Activated CD4-positive, CD25-positive, alpha-beta regulatory T cell treated with anti-CD3 and anti-CD28 coated beads, Interleukin-2, amount 50 U/mL, for 72 hours (primary cell): ENCODE measurements around the gene NFAT5.

Source experiments
- DNase-seq: peaks from one replicate; pipeline ENCODE4 v3.0.0; 2021

NFAT5 gene

GRCh38 chr16:69651217-69651616 lies 85.5 kb downstream of the NFAT5 start:
- no peak for DNase-seq

GRCh38 chr16:69654280-69654931 lies 88.6 kb downstream of the NFAT5 start:
- no peak for DNase-seq

- DNase-seq, result no peak
Measured at GRCh38 chr16:69660166-69660565, 94.4 kb downstream of the NFAT5 start.

DNA sequence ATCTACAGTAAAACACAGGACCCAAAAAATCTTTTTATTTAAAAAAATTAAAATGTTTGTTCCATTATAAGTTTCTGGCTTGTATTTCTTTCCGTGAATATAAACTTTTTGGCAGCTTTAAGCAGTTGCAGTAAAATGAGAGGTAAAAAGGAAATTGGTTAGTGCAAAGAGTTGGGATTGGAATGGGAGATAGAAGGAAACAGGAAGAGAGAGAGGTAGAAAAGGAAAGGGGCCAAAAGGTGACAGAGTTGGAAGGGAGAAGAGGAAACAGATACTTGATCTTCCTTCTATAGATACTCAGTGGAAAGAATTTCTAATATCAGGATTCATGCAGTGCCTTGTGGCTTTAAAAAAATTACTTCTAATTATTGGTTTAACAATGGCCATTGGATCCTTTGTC lies 97.1 kb downstream of the NFAT5 start:
- DNase-seq, result no peak

DNA sequence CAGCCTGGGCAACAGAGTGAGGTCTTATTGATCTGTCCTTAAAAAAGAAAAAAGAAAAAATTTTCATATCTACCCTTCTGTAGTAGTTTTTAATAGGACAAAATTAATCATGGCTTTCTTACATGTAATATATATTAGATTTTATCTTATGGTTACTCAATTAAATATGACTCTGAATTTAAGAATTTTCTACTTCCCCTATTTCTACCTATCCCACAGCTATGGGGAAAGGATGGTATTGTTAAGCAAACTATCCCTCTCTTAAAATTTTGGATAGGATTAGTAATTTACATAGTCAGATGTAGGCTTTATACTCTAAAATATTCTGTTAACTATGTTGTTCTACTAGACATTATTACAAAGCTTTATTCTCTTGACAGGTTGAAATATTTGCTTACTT lies 98.1 kb downstream of the NFAT5 start:
- no peak for DNase-seq

DNA sequence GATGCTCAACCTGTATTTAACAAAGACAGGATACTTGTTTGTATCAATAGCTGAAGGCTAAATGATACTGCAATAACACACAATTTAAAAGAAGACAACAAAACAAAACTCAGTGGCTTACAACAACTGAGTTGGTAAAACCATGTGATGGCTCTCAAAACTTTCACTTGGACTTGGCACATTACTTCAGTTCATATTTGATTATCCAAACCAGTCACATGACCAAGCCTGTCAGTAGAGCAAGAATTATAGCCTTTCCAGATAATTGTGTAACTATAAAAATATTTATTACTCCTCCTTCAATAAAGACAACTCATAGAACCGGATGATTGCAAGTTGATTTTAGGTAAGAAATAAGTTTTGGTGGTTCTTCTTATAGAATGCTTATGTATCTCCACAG lies 103.8 kb downstream of the NFAT5 start:
- no peak for DNase-seq

- no peak for DNase-seq
Measured at GRCh38 chr16:69672315-69672997, 106.7 kb downstream of the NFAT5 start.

DNA sequence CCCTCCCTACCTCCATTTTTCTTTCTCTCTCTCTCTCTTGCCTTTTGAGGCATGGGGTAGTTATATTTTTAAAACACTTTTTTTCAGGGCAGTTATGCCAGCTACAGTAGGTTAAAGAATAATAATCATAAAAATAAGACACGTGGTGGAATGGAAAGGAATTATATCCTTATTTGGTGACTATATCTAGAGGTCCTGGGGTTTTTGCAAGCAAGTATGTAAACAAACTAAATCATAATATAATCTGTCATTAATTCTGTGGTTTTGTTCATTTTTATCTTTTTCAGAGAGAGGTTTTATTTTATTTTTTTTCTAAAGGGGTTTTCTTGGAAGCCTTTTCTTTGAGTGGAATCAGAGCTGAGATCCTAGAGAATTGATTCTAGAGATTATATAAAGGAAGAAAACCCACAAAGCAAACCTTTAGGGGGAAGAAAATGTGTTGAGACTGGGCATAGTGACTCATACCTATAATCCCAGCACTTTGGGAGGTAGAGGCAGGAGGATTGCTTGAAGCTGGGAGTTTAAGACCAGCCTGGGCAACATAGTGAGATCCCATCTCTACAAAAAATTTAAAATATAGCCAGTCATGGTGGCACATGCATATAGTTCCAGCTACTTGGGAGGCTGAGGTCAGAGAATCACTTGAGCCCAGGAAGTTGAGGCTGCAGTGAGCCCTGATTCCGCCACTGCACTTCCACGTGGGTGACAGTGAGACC lies 107.4 kb downstream of the NFAT5 start:
- DNase-seq, result no peak

- no peak for DNase-seq
Measured at GRCh38 chr16:69680358-69680757, 114.6 kb downstream of the NFAT5 start.

DNA sequence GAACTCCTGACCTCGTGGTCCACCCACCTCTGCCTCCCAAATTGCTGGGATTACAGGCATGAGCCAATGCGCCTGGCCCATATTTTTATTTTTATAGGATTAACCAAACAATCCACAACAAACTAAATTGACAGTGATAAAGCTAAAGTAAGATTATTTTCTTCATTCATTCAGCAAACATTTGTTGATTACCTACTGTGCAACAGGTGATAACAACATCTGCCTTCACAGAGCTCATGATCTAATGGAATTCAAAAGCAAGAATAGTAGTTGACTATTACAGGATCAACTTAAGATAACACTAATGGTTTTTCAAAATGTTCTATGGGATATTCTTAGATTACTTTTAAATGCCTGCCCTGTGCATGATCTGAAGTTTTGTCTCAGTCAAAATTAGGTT lies 122.8 kb downstream of the NFAT5 start:
- DNase-seq, result no peak

DNA sequence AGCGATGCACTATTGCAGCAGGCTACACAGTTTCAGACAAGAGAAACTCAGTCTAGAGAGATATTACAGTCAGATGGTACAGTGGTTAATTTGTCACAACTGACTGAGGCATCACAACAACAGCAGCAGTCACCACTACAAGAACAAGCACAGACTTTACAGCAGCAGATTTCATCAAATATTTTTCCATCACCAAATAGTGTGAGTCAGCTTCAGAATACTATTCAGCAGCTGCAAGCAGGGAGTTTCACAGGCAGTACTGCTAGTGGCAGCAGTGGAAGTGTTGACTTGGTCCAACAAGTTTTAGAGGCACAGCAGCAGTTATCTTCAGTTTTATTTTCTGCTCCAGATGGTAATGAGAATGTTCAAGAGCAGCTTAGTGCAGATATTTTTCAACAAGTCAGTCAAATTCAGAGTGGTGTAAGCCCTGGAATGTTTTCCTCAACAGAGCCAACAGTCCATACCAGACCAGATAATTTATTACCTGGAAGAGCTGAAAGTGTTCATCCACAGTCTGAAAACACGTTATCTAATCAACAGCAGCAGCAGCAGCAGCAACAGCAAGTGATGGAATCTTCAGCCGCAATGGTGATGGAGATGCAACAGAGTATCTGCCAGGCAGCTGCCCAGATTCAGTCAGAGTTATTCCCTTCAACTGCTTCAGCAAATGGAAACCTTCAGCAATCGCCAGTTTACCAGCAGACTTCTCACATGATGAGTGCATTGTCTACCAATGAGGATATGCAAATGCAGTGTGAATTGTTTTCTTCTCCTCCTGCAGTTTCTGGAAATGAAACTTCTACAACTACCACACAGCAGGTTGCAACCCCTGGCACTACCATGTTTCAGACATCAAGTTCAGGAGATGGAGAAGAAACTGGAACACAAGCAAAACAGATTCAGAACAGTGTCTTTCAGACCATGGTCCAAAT lies 126.5 kb downstream of the NFAT5 start:
- DNase-seq, result no peak

DNA sequence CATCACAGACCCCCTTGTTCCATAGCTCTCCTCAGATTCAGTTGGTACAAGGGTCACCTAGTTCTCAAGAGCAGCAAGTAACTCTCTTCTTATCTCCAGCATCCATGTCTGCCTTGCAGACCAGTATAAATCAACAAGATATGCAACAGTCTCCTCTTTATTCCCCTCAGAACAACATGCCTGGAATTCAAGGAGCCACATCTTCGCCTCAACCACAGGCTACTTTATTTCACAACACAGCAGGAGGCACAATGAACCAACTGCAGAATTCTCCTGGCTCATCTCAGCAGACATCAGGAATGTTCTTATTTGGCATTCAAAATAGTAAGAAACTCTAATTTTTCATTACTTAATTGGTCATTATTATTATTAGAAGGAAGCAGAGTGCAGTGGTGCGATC lies 128.2 kb downstream of the NFAT5 start:
- no peak for DNase-seq

- DNase-seq, result no peak
Measured at GRCh38 chr16:69698404-69698803, 132.6 kb downstream of the NFAT5 start.

DNA sequence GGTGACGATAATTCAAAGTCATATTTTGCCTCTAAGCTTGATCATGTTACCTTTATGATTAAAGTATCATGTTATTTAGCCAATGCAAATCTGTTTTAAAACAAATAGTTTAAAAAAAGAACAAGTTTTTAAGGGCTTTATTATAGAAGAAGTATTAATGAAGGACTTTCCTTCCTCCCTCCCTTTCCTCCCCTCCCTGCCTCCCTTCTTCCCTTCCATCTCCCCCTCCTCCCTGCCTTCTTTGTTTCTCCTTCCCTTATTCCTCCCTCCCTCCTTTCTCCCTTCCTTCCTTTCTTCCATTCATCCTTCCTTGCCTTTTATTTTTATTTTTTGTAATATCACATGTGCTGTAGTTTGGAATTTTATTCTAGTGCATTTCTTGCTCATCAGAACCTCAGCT lies 134.1 kb downstream of the NFAT5 start:
- no peak for DNase-seq

DNA sequence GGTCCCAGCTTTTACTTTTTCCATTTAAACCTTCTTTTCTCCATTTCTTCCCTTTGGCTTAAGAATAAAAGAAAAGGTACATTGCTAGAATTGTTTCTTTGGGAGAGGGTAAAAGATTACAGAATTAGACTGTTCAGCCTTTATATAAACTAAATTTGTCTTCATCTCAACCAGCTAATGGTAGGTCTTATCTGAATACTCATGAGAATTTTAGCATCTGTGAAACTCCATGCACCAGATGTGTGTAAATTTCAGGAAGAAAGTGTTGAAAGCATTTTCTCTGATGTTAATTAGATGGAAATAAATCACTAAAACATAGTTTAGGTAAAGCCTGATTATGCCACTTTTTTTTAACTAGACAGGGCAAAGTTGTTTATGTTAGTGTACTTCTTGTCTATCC lies 135.7 kb downstream of the NFAT5 start:
- no peak for DNase-seq

- no peak for DNase-seq
Measured at GRCh38 chr16:69701866-69702265, 136.1 kb downstream of the NFAT5 start.

DNA sequence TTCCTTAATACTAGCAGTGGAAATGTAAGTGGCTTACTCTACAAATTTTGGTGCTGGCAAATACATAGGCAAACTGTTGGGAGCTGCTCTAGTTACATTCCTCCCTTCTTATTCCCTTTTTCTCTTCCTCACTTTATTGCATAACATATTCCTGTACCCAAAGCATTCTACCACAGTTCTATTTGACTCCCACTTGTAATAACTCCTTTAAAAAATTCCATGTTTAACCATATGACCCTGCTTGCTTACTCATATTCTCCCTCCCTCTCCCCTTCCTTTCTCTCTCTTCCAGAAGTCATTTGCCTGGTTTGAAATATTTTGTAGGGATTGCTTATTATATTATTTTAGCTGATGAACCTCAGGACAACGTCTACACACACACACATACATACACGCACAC lies 137.9 kb downstream of the NFAT5 start:
- DNase-seq, result no peak

DNA sequence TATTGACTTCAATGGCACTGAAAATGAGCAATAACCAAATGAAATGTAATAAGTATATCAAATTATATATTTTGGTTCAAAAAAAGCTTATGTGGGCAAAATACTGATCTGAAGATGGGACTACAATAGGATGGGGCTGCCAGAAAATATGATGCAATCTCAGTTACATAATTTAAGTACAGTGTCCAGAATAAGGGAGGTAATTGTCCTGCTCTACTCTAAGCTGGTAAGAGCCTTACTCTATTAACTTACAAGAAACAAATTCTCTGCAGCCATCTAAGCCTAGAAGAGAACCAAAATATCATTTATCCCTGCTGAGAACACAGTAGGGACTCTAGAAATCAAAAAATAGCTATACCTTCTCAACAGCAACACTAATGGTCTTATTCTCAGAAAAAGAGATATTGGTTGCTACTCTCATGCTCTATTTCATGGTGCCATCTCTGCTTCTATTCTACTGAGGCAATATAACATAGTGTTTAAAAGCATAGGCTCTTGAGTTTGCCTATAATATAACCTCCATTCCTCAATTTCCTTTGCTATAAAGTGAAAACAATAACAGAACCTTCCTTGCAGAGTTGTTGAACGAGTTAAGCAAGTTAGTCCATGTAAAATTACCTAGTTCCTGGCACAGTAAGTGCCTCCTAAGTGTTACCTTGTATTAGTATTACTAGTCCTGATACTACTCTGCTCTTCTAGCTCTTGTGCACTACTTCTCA lies 140.6 kb downstream of the NFAT5 start:
- DNase-seq, result no peak

GRCh38 chr16:69706975-69707340 lies 141.2 kb downstream of the NFAT5 start:
- DNase-seq, result no peak

GRCh38 chr16:69707920-69708683 lies 142.3 kb downstream of the NFAT5 start:
- no peak for DNase-seq

DNA sequence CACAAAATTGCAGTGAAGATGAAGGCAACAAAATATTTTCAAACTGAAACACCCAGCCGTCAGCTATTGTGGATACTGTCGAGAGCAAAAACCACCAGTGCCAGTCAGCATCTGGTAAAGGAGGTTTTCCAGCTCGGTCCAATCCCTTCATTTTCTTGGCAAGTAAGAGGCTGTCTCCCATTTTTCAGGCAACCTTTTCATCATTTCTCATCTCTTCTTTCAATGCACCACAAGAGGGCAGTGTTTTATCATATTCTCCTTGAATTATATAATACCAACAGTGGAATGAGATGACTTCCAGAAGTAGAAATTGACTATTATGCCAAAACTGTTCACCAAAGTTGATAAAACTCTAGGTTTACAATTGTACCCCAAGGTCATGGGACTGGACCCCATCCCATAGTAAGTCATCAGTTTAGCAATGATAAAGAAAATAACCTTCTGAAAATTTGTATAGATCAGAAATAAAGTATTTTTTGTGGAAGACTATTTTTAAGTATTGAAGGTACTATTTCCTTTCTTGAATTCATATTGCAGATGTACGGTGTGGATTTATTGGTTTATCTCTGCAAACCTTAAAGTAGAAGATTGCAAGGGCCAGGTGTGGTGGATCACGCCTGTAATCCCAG lies 143.8 kb downstream of the NFAT5 start:
- no peak for DNase-seq
